OCI-LY7 (cell line): ENCODE measurements around the gene CYP2W1. TPM values are rescaled to one million over a fixed set of nuclear protein-coding genes. Genes with fewer than 3 reads are reported as not detected.

Experiments
- Bru-seq: library from RNA; stranded (reverse); fragments of 400-500 nt; gene quantifications from one replicate; lab custom pipeline; 2021; lab: Mats Ljungman, UMichigan
- BruChase-seq, 2 experiments: library from RNA; stranded (reverse); fragments of 400-500 nt; gene quantifications; one replicate each; lab custom pipeline; 2021; lab: Mats Ljungman, UMichigan
- BruUV-seq: library from RNA; stranded (reverse); fragments of 400-500 nt; replicated peaks from 2 replicates; lab custom pipeline; 2021; lab: Mats Ljungman, UMichigan
- CTCF ChIA-PET: fragments of 300-600 bp; sonication (Branson Sonifier 250); formaldehyde crosslinking; loops from one replicate; lab custom pipeline; 2022; ENCODE audit warnings: antibody characterized with exemption; ENCODE audit not compliant: unreplicated experiment; lab: Charles Lee
- POLR2A ChIA-PET: fragments of 300-600 bp; sonication (Branson Sonifier 250); formaldehyde crosslinking; loops from one replicate; lab custom pipeline; 2022; ENCODE audit warnings: antibody characterized with exemption; lab: Charles Lee
- DNase-seq: peaks from one replicate; pipeline ENCODE4 v3.0.0-alpha.2; 2015; ENCODE audit warnings: low spot score
- H2AFZ ChIP-seq: fragments of 200-600 bp; sonication (generic), shearing (Covaris generic); 2 replicates; pipeline ENCODE4 v1.6.1; 2014; ENCODE audit warnings: mild to moderate bottlenecking, antibody characterized with exemption, low read length, moderate library complexity
- H3K27ac ChIP-seq: fragments of 200-600 bp; sonication (generic); 2 replicates; pipeline ENCODE4 v1.5.1; 2014; ENCODE audit warnings: mixed run types, low read depth, mild to moderate bottlenecking, moderate library complexity, low read length, inconsistent platforms; ENCODE audit not compliant: poor library complexity, severe bottlenecking
- H3K36me3 ChIP-seq: fragments of 200-600 bp; sonication (generic); 2 replicates; pipeline ENCODE4 v1.6.1; 2014; ENCODE audit warnings: mild to moderate bottlenecking, antibody characterized with exemption, low read length, moderate library complexity, mixed read lengths; ENCODE audit not compliant: insufficient read depth
- H3K4me1 ChIP-seq: fragments of 200-600 bp; sonication (generic); 2 replicates; pipeline ENCODE4 v1.5.1; 2014; ENCODE audit warnings: mild to moderate bottlenecking, low read length; ENCODE audit not compliant: insufficient read depth, poor library complexity, severe bottlenecking
- H3K4me2 ChIP-seq: fragments of 200-600 bp; sonication (generic); 2 replicates; pipeline ENCODE4 v1.6.1; 2014; ENCODE audit warnings: mild to moderate bottlenecking, low read length
- H3K4me3 ChIP-seq: fragments of 200-600 bp; sonication (generic); 2 replicates; pipeline ENCODE4 v1.5.1; 2014; ENCODE audit warnings: mild to moderate bottlenecking, low read depth, low read length; ENCODE audit not compliant: poor library complexity, severe bottlenecking
- H3K79me2 ChIP-seq: fragments of 200-600 bp; sonication (generic); 2 replicates; pipeline ENCODE4 v1.6.1; 2016; ENCODE audit warnings: low read depth, mild to moderate bottlenecking, low read length, moderate library complexity, mixed read lengths; ENCODE audit not compliant: insufficient read depth
- H3K9me2 ChIP-seq: fragments of 200-600 bp; sonication (generic); 2 replicates; pipeline ENCODE4 v1.6.1; 2016; ENCODE audit warnings: mild to moderate bottlenecking, low read length, mixed read lengths; ENCODE audit not compliant: insufficient read depth
- H3K9me3 ChIP-seq: fragments of 200-600 bp; sonication (generic); 2 replicates; pipeline ENCODE4 v1.6.1; 2014; ENCODE audit warnings: mild to moderate bottlenecking, mixed run types, low read length, mixed read lengths
- H4K20me1 ChIP-seq: fragments of 200-600 bp; sonication (generic); 2 replicates; pipeline ENCODE4 v1.6.1; 2014; ENCODE audit warnings: mild to moderate bottlenecking, antibody characterized with exemption, low read length, moderate library complexity, mixed read lengths; ENCODE audit not compliant: insufficient read depth
- CTCF ChIP-seq: fragments of 200-600 bp; sonication (generic); conservative IDR thresholded peaks from 2 replicates; pipeline ENCODE4 v1.5.1; 2014; ENCODE audit warnings: mild to moderate bottlenecking, antibody characterized with exemption, low read length, moderate library complexity, mixed read lengths
- EZH2phosphoT487 ChIP-seq: fragments of 200-600 bp; sonication (generic); IDR thresholded peaks from 2 replicates; pipeline ENCODE4 v1.6.1; 2018; ENCODE audit warnings: low read depth, borderline replicate concordance, mild to moderate bottlenecking, mixed run types, antibody characterized with exemption, low read length, moderate library complexity, mixed read lengths
- intact Hi-C: fragments of 100-400 bp; cut with micrococcal nuclease; formaldehyde crosslinking; loops from one replicate; pipeline ENCODE4 v1.10.0; 2022; ENCODE audit not compliant: unreplicated experiment
- long read RNA-seq: library from polyadenylated mRNA; stranded (forward); transcript quantifications from one replicate; pipeline ENCODE4 v2.0.0, GENCODE V29; 2022
- total RNA-seq, 2 experiments: library from RNA; depleted of rRNA in 1 of 2; stranded (reverse); fragments of >200 nt in 1 of 2; shearing (Covaris generic) in 1 of 2; gene quantifications; 2 replicates each; pipeline ENCODE4 v1.2.3, GENCODE V29; 2014 to 2022

CYP2W1 gene
- total RNA-seq (2014; rRNA removed; shearing (Covaris generic)) = 0.31 TPM in 1 of 2 replicates, not detected in the other
- total RNA-seq (2022) = 1.3 and 1.5 TPM in 2 replicates
- Bru-seq, nascent RNA = percentile 12 among the genes with signal in this experiment
- percentile 16 among the genes with signal in this experiment for BruChase-seq, experiment 1, labeled RNA remaining after a 6-hour chase
- BruChase-seq, experiment 2, labeled RNA remaining after a 2-hour chase = percentile 8 among the genes with signal in this experiment
- long read RNA-seq = 0 reads

GRCh38 chr7:983004-983615, at the start of gene CYP2W1:
Gene CYP2W1 (plus strand): TSS chr7:983181. CDS start chr7:983212, 31 bp downstream.
- Histone ChIP-seq H3K4me1 (peaks cover 59% of the 10 kb centered on the region), H3K4me2 (no peak within 1 kb of the TSS), H3K4me3 (no peak within 1 kb of the TSS), H3K79me2 (no peaks in the 10 kb centered on the region), H3K9me2 (no peaks in the 10 kb centered on the region), H3K27ac (peak within 1 kb of the TSS; percentile 93), H3K9me3 (no peaks in the 10 kb centered on the region), H2AFZ (no peak within 1 kb of the TSS), H3K36me3 (no peaks in the 10 kb centered on the region), H4K20me1 (no peaks in the 10 kb centered on the region)
- no TSS peak for BruUV-seq
- no peak for TF ChIP-seq CTCF
- no peak for TF ChIP-seq EZH2phosphoT487
- ChIA-PET POLR2A (interaction anchor here (0.6 kb wide), 1 partner anchor 326 kb away, joined by 4 read pairs; no protein-coding TSS in a partner anchor), CTCF (interaction anchor here (0.5 to 1.5 kb wide), 2 partner anchors 9 to 239 kb away, joined by 3 to 5 read pairs; no protein-coding TSS in a partner anchor)
- no peak for DNase-seq
- intact Hi-C loops = no loop called here

- DNase-seq = no peak
- POLR2A ChIA-PET = no interaction called here
- Histone ChIP-seq H3K36me3 (no peaks in the 10 kb centered on the region), H3K4me1 (no peaks in the 10 kb centered on the region), H3K9me3 (no peaks in the 10 kb centered on the region), H3K4me3 (no peak overlapping the region), H3K27ac (no peak overlapping the region), H3K79me2 (no peaks in the 10 kb centered on the region), H3K4me2 (no peak overlapping the region), H3K9me2 (no peaks in the 10 kb centered on the region), H2AFZ (no peak overlapping the region), H4K20me1 (no peaks in the 10 kb centered on the region)
- BruUV-seq = no TSS peak
- CTCF ChIA-PET = no interaction called here
- no peak for TF ChIP-seq EZH2phosphoT487
- no peak for TF ChIP-seq CTCF
- intact Hi-C loops = no loop called here
Measured at GRCh38 chr7:934469-935163, 48.4 kb upstream of the CYP2W1 start.
